Measurements from ENCODE around the gene TRAPPC2B.
"Not testable (repeated sequence)": the region's sequence is repeated elsewhere in the genome, so short reads cannot be mapped to it uniquely, and the experiment has no call there.

Gene TRAPPC2B

GRCh38 chr19:57374647-57375046, 11.3 kb downstream of the TRAPPC2B start:
- DNase-seq = not testable (repeated sequence)

- DNase-seq = no peak
Measured at GRCh38 chr19:57376151-57376550, 12.8 kb downstream of the TRAPPC2B start.

- no peak for DNase-seq
Measured at GRCh38 chr19:57377498-57378146, 14.3 kb downstream of the TRAPPC2B start.

GRCh38 chr19:57380923-57381322, 17.6 kb downstream of the TRAPPC2B start:
- DNase-seq = no peak

DNA sequence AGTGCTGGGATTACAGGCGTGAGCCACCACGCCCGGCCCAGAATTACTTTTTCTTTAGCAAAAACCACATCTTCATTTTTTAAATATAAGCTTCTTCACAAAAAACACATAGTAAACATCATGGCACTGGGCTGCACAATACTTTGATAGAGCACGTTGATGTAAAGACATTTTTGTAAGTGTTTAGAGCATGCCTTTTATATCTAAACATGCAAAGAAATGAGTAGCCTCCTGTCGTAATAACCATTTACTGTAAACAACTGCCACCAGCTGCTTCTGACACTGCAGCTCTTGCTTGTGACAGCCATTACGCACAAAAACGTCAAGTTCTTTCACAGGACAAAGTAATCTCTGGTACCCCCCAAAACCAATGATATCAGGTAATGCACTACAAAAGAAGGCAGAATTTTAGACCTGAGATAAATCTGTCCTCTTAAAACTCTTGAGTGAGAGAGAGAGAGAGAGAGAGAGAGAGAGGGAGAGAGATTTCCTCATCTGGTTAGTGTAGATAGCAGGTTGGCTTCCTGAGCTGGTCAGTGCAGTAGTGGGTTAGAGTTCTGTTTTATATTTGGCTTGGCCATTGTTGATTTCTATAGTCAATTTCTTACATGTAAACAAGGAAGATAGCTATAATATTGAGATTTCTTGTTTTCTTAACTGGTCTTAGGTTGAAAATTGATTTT, 19.6 kb downstream of the TRAPPC2B start:
- DNase-seq = no peak

- no peak for DNase-seq
Measured at GRCh38 chr19:57389194-57389729, 25.9 kb downstream of the TRAPPC2B start.

DNA sequence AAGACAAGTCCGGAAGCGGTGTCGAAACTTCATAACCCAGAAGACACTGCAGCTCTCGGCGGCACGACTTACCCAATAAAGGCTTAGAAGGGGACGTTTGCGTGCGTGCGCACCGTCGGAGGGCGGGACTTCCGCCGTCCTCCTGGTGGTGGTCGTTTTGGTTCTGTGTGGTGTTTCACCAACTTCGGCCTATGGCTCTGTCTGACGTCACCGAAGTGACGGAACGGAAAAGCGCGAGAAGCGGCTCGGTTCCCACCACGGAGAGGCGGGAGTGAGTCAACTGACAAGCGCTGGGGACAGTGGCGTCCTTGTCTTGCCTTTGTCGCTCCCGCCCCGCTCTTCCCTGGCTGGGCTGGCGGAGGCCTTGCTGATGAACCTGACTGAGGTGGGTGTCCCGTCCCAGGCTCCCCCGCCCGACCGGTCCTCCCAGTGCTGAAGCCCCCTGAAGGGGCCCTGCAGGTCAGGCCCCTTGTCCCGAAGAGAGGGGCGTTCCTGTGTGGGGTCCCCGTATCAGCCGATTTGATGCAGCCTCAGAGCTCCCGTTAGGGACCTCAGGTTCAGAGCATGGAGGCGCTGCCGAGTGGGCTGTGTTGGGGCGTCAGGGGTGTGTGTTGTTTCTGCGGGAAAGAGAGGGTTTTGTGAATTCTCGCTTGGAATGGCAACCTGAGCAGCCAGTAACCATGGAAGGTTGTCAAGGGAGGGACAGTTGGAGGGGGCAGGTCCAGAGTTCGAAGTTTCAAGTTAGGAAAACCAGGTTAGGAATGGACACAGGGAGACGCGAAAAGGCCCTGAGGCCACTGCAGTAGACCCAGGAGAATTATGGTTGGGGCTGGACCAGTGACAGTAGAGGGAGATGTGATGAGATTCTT, 26.6 kb downstream of the TRAPPC2B start, which contains the start of gene ZNF548:
Gene ZNF548, plus strand, starts transcription at position 125 of the 869 bp plus-strand sequence. Its CDS starts 246 bp downstream, at position 371.
- peak; percentile 98 for DNase-seq

GRCh38 chr19:57395710-57396109, 32.4 kb downstream of the TRAPPC2B start:
- DNase-seq = no peak

DNA sequence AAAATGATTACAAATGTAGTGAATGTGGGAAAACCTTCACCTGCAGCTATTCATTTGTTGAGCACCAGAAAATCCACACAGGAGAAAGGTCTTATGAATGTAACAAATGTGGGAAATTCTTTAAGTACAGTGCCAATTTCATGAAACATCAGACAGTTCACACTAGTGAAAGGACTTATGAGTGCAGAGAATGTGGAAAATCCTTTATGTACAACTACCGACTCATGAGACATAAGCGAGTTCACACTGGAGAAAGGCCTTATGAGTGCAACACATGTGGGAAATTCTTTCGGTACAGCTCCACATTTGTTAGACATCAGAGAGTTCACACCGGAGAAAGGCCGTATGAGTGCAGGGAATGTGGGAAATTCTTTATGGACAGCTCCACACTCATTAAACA, 35.5 kb downstream of the TRAPPC2B start:
- no peak for DNase-seq

GRCh38 chr19:57403737-57404563, 40.6 kb downstream of the TRAPPC2B start:
- no peak for DNase-seq

DNA sequence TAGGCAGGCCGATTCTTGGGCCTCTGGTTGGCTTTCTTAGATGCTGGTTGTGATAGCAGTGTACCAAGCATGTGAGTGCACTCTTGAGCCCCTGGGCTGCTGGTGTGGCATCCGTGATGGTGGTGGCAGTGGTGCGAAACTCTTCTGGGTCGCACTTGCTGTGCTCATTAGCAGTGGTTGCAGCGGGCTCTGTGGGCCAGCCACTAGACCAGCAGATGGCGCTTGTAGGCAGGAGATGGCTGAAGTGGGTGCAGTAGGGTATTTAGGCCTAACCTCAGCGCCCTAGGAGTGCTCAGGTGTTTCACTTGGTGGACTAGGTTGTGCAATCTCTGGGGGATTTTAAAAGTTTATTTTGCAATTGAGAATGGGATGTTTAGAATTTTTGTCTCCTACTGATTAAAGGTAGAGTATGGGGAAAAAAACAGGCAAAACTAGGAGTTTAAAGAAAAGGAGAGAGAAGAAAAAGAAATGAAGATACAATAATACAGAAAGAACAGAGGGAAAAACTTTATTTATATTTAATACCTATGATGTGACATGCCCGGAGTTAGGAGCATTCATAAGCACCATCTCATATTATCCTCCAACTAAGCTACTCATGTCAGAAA, 43.3 kb downstream of the TRAPPC2B start:
- DNase-seq = peak; percentile 59

DNA sequence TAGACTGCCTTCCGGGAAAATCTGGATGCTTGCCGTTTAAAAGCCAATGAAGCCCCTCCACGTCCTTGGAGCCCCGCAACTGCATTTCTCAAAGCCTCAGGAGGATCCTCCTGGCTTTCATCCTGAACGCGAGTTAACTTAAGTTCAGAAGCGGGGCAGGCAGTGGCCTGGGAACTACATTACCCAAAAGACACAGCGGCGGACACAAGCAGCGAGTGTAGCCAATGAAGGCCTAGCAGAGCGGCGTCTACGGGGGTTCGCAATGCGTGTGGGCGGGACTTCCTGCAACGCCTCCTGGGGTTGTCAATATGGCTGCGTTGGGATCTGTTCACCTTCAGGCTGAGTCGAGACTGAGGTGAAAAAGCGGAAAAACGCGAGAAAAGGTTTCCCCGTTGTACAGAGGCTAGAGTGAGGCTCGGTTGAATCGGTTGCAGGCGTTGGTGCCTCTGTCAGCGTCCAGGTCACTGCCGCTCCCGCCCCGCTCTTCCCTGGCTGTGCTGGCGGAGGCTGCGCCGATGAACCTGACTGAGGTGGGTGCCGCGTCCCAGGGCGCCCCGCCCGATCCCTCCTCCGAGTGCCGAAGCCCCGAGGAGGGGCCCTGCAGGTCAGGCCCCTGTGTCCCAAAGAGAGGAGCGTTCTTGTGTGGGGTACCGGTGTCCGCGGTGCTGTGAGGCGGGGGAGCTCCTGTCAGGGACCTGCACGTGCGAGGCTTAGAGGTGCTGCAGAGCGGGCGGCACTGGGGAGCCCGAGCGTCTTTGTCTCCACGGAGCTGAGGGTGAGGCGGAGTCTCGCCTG, 47.7 kb downstream of the TRAPPC2B start, which contains the start of gene ZNF17:
Gene ZNF17, plus strand, starts transcription at position 285 of the 795 bp plus-strand sequence. CDS start 2,455 bp downstream, outside the sequence.
- DNase-seq = peak; percentile 93

All from NCI-H1436 (cell line).